HG02678 (cell line): ENCODE measurements around the gene MAD1L1.
"Not testable (repeated sequence)": the region's sequence is repeated elsewhere in the genome, so short reads cannot be mapped to it uniquely, and the experiment has no call there.

Experiments
- ATAC-seq: cut with Tn5 transposase; IDR thresholded peaks from one replicate; pipeline ENCODE4 v1.9.1; 2021; ENCODE audit warnings: mild to moderate bottlenecking, moderate library complexity; ENCODE audit not compliant: unreplicated experiment

Gene MAD1L1

GRCh38 chr7:2006921-2007381 lies 225.8 kb downstream of the MAD1L1 start:
- ATAC-seq = no peak

GRCh38 chr7:2006231-2006771 lies 226.4 kb downstream of the MAD1L1 start:
- ATAC-seq = no peak

- ATAC-seq = no peak
These were observed 227.0 kb downstream of the MAD1L1 start for GRCh38 chr7:2005786-2006185.

- ATAC-seq = no peak
These were observed 227.7 kb downstream of the MAD1L1 start for GRCh38 chr7:2004841-2005725.

- no peak for ATAC-seq
These were observed 228.6 kb downstream of the MAD1L1 start for GRCh38 chr7:2003931-2004812.

- no peak for ATAC-seq
These were observed 229.3 kb downstream of the MAD1L1 start for GRCh38 chr7:2003451-2003930.

GRCh38 chr7:2002561-2003450 lies 229.9 kb downstream of the MAD1L1 start:
- ATAC-seq = no peak

- ATAC-seq = no peak
These were observed 230.9 kb downstream of the MAD1L1 start for GRCh38 chr7:2001601-2002442.

GRCh38 chr7:2000746-2001321 lies 231.9 kb downstream of the MAD1L1 start:
- ATAC-seq = no peak

GRCh38 chr7:2000153-2000687 lies 232.5 kb downstream of the MAD1L1 start:
- ATAC-seq = no peak

GRCh38 chr7:1999278-1999984 lies 233.3 kb downstream of the MAD1L1 start:
- ATAC-seq = no peak

- ATAC-seq = no peak
These were observed 234.6 kb downstream of the MAD1L1 start for GRCh38 chr7:1998146-1998545.

- no peak for ATAC-seq
These were observed 235.1 kb downstream of the MAD1L1 start for GRCh38 chr7:1997537-1998076.

GRCh38 chr7:1996816-1997215 lies 235.9 kb downstream of the MAD1L1 start:
- ATAC-seq = no peak

- not testable (repeated sequence) for ATAC-seq
These were observed 236.8 kb downstream of the MAD1L1 start for GRCh38 chr7:1995911-1996420.

GRCh38 chr7:1995426-1995825 lies 237.3 kb downstream of the MAD1L1 start:
- ATAC-seq = no peak

GRCh38 chr7:1994931-1995330 lies 237.8 kb downstream of the MAD1L1 start:
- ATAC-seq = no peak
